SK-N-MC (cell line): Measurements from ENCODE around the gene VSTM2B.

Experiments used
- DNase-seq: peaks from one replicate; pipeline ENCODE4 v3.0.0-alpha.2; 2011; ENCODE audit warnings: low read depth, low spot score
- H3K27ac ChIP-seq: fragments of 200-600 bp; sonication (generic); 2 replicates; pipeline ENCODE4 v1.5.1; 2016; ENCODE audit warnings: mixed run types
- H3K36me3 ChIP-seq: fragments of 200-600 bp; sonication (generic); 2 replicates; pipeline ENCODE4 v1.6.1; 2017; ENCODE audit warnings: antibody characterized with exemption, low read length, mixed read lengths; ENCODE audit not compliant: insufficient read depth
- H3K4me3 ChIP-seq: fragments of 200-600 bp; sonication (generic); 2 replicates; pipeline ENCODE4 v1.5.1; 2016
- H3K9ac ChIP-seq: fragments of 200-600 bp; sonication (generic); 2 replicates; pipeline ENCODE4 v1.8.0; 2017; ENCODE audit warnings: mixed run types, mixed read lengths; ENCODE audit not compliant: insufficient read length
- H3K9me3 ChIP-seq: fragments of 200-600 bp; sonication (generic); 2 replicates; pipeline ENCODE4 v1.6.1; 2017; ENCODE audit warnings: low read depth, mild to moderate bottlenecking, antibody characterized with exemption, low read length, moderate library complexity, mixed read lengths
- EZH2 ChIP-seq: fragments of 200-600 bp; sonication (generic); IDR thresholded peaks from one replicate; pipeline ENCODE4 v1.6.1; 2017; ENCODE audit warnings: antibody characterized with exemption
- FOXP2 ChIP-seq: optimal IDR thresholded peaks from 2 replicates; pipeline ENCODE3; 2011; ENCODE audit warnings: mild to moderate bottlenecking, moderate library complexity; ENCODE audit not compliant: insufficient read depth; ENCODE audit errors: extremely low read length, control extremely low read depth
- POLR2AphosphoS5 ChIP-seq: IDR thresholded peaks from 2 replicates; pipeline ENCODE4 v1.6.1; 2012; ENCODE audit warnings: mild to moderate bottlenecking, low read depth, low read length, borderline replicate concordance

The VSTM2B gene

GRCh38 chr19:29559743-29560142 is 33.9 kb downstream of the VSTM2B start:
- Histone ChIP-seq H3K9me3 (no peaks in the 10 kb centered on the region), H3K36me3 (no peaks in the 10 kb centered on the region), H3K9ac (no peak overlapping the region), H3K4me3 (no peak overlapping the region), H3K27ac (no peak overlapping the region)
- DNase-seq = no peak
- no peak for TF ChIP-seq POLR2AphosphoS5
- TF ChIP-seq EZH2 = no peak
- no peak for TF ChIP-seq FOXP2

DNA sequence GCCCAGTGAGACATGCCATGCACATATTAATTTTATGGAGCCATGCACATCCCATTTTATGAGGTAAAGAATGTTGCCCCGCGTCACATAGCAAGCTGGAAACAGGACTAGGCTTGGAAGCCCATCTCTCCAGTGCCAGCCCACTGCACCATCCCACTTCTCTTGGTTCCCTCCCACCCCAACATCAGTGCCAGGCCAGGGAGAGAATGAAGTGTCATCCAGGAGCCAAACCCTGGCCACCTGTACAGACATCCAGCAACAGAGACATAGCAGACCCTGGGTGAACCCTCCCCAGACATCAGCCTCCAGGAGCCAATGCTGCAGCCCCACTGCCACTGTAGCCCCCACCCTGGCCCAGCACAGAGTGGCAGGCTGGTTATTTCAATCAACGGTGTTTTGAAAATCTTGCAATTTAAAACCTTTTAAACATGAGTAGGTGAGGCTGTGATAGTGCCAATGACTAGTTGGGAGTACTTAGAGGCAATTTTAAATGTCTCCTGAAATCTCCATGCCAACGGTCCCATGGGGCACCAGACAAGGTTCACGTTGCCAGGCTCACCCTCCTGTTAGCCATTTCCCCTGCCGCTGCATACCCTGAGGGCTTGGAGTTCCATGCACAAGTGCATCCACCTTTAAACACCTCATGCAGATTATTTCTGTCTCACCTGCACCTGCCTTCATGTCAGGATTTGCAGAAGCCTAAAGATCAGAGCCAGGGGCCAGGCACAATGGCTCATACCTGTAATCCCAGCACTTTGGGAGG is 34.7 kb downstream of the VSTM2B start:
- Histone ChIP-seq H3K4me3 (no peak overlapping the region), H3K9me3 (no peaks in the 10 kb centered on the region), H3K36me3 (no peaks in the 10 kb centered on the region), H3K9ac (no peak overlapping the region), H3K27ac (no peak overlapping the region)
- DNase-seq = no peak
- no peak for TF ChIP-seq EZH2

- no peaks in the 10 kb centered on the region for H3K9me3 ChIP-seq
- no peak for DNase-seq
- no peak overlapping the region for H3K4me3 ChIP-seq
- H3K27ac ChIP-seq = no peak overlapping the region
- no peak overlapping the region for H3K9ac ChIP-seq
- H3K36me3 ChIP-seq = no peaks in the 10 kb centered on the region
- no peak for TF ChIP-seq POLR2AphosphoS5
- no peak for TF ChIP-seq FOXP2
These were observed 35.8 kb downstream of the VSTM2B start for GRCh38 chr19:29561601-29562000.

GRCh38 chr19:29562299-29563297 is 36.8 kb downstream of the VSTM2B start:
- DNase-seq = no peak
- TF ChIP-seq EZH2 (no peak), FOXP2 (no peak), POLR2AphosphoS5 (no peak)
- Histone ChIP-seq H3K9me3 (no peaks in the 10 kb centered on the region), H3K4me3 (no peak overlapping the region), H3K27ac (no peak overlapping the region), H3K9ac (no peak overlapping the region), H3K36me3 (no peaks in the 10 kb centered on the region)

DNA sequence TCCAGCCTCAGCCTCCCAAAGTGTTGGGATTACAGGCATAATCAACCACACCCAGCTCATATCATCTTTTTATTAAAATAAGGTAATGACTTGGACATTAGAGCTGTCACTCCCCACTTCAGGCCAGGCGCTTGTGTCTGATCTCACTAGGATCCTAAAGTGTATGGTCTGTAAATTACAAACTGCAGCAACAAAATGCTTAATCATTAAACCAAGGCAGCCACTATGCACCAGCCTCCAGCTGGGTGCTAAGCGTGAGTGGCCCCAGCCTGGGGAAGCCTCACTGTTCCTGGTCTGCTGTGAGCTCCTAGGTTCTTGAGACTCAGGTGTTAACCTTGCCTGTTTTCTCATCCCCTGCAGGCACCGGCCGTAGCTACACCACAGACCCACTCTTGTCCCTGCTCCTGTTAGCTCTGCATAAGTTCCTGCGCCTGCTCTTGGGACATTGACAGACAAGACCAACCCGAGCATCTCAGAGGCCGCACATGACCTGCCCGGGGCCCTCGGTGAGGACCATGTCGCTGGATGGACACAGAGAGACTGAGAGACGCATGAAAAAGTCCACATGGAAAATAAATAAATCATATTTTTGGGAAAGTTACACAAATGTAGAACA is 37.8 kb downstream of the VSTM2B start:
- Histone ChIP-seq H3K27ac (no peak overlapping the region), H3K36me3 (no peaks in the 10 kb centered on the region), H3K4me3 (no peak overlapping the region), H3K9ac (no peak overlapping the region), H3K9me3 (no peaks in the 10 kb centered on the region)
- TF ChIP-seq POLR2AphosphoS5 = no peak
- no peak for TF ChIP-seq FOXP2
- no peak for TF ChIP-seq EZH2
- no peak for DNase-seq

GRCh38 chr19:29564574-29565005 is 38.8 kb downstream of the VSTM2B start:
- no peaks in the 10 kb centered on the region for H3K36me3 ChIP-seq
- no peak overlapping the region for H3K4me3 ChIP-seq
- no peak overlapping the region for H3K27ac ChIP-seq
- no peaks in the 10 kb centered on the region for H3K9me3 ChIP-seq
- DNase-seq = no peak
- TF ChIP-seq POLR2AphosphoS5 (no peak), FOXP2 (no peak), EZH2 (no peak)
- no peak overlapping the region for H3K9ac ChIP-seq

DNA sequence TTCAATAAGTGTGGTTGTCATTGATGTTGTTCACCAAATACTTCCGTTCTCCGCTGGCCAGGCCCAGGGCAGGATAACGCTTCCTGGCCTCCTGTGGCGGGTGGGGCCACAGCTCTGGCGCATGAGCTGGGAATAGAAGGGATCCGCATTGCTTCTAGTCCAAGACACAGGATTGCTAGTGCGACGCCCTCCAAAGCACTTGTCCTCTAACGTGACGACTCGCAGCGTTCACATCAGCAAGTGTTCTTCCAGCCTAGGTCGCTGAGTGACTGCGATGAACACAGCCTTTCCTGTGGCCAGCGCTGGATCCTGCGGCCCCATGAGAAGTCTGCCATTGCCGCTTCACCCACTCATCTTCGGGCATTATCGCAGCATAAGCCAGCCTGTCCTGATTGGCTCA is 39.4 kb downstream of the VSTM2B start:
- H3K27ac ChIP-seq = no peak overlapping the region
- no peak for TF ChIP-seq FOXP2
- no peak for TF ChIP-seq EZH2
- no peak for TF ChIP-seq POLR2AphosphoS5
- no peak for DNase-seq

GRCh38 chr19:29566496-29567054 is 40.8 kb downstream of the VSTM2B start:
- Histone ChIP-seq H3K9me3 (no peaks in the 10 kb centered on the region), H3K36me3 (no peaks in the 10 kb centered on the region), H3K9ac (no peak overlapping the region), H3K4me3 (no peak overlapping the region), H3K27ac (no peak overlapping the region)
- TF ChIP-seq POLR2AphosphoS5 (no peak), EZH2 (no peak), FOXP2 (no peak)
- no peak for DNase-seq

More for the DNA sequence above, 39.4 kb downstream of the VSTM2B start:
- Histone ChIP-seq H3K4me3 (no peak overlapping the region), H3K9me3 (no peaks in the 10 kb centered on the region), H3K36me3 (no peaks in the 10 kb centered on the region), H3K9ac (no peak overlapping the region)
